ENCODE data around the gene ARHGAP40.

ARHGAP40 gene

GRCh38 chr20:38623061-38623460, 21.5 kb downstream of the ARHGAP40 start:
- DNase-seq, result no peak

- no peak for DNase-seq
Observed at GRCh38 chr20:38624084-38624483, 22.5 kb downstream of the ARHGAP40 start.

GRCh38 chr20:38625896-38626295, 24.3 kb downstream of the ARHGAP40 start:
- no peak for DNase-seq

- DNase-seq, result no peak
Observed at GRCh38 chr20:38626921-38627659, 25.5 kb downstream of the ARHGAP40 start.

GRCh38 chr20:38628580-38629470, 27.2 kb downstream of the ARHGAP40 start:
- DNase-seq, result no peak

GRCh38 chr20:38629979-38630378, 28.4 kb downstream of the ARHGAP40 start:
- DNase-seq, result no peak

GRCh38 chr20:38630727-38631126, 29.1 kb downstream of the ARHGAP40 start:
- no peak for DNase-seq

- DNase-seq, result no peak
Observed at GRCh38 chr20:38631155-38632022, 29.8 kb downstream of the ARHGAP40 start.

- DNase-seq, result peak; percentile 27
Observed at GRCh38 chr20:38633577-38634093, 32.0 kb downstream of the ARHGAP40 start.

GRCh38 chr20:38635721-38636288, 34.2 kb downstream of the ARHGAP40 start:
- DNase-seq, result no peak

GRCh38 chr20:38640521-38640920, 38.9 kb downstream of the ARHGAP40 start:
- DNase-seq, result no peak

- no peak for DNase-seq
Observed at GRCh38 chr20:38642498-38642897, 40.9 kb downstream of the ARHGAP40 start.

GRCh38 chr20:38644588-38645260, 43.1 kb downstream of the ARHGAP40 start:
- DNase-seq, result no peak

- DNase-seq, result no peak
Observed at GRCh38 chr20:38645351-38645750, 43.7 kb downstream of the ARHGAP40 start.

- DNase-seq, result peak; percentile 85
Observed at GRCh38 chr20:38645980-38646858, 44.6 kb downstream of the ARHGAP40 start.

GRCh38 chr20:38649275-38649891, 47.8 kb downstream of the ARHGAP40 start:
- DNase-seq, result peak; percentile 43

- no peak for DNase-seq
Observed at GRCh38 chr20:38650010-38650409, 48.4 kb downstream of the ARHGAP40 start.

GRCh38 chr20:38651154-38651553, 49.5 kb downstream of the ARHGAP40 start:
- DNase-seq, result no peak

GRCh38 chr20:38651562-38651961, 50.0 kb downstream of the ARHGAP40 start:
- no peak for DNase-seq

GRCh38 chr20:38652995-38653394, 51.4 kb downstream of the ARHGAP40 start:
- DNase-seq, result no peak
